ENCODE data around the gene VPS50. TPM values are rescaled to one million over a fixed set of nuclear protein-coding genes. Genes with fewer than 3 reads are reported as not detected.

The VPS50 gene
- total RNA-seq, 1 donor = 34.4 TPM

DNA sequence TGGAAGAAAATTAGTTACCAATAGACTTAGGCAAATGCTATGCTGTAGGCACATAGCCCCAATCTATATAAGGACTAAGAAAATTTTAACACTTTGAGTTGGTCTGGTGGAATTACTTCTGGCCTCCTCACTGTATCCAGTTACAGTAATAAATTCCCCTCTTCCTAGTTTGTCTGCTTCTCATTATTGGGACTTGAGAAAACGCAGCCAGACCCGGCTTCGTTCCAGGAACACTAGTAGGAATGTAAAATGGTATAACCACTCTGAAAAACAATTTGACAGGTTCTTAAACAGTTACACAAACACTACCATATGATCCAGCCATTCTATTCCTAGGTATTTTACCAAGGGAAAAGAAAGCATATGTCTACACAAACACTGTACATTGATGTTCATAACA lies 150.2 kb downstream of the VPS50 start:
- Histone ChIP-seq H3K4me3 (ENCODE audit: insufficient read depth, low read length) (no peak overlapping the region), H3K4me2 (ENCODE audit: insufficient read depth, low read length) (no peak overlapping the region), H3K4me1 (ENCODE audit: insufficient read depth, low read length) (no peaks in the 10 kb centered on the region), H4K20me1 (ENCODE audit: insufficient read depth, low read length) (no peaks in the 10 kb centered on the region), H3K79me2 (ENCODE audit: insufficient read depth, low read length) (no peaks in the 10 kb centered on the region), H3K27ac (ENCODE audit: low read depth, low read length) (no peak overlapping the region), H3K27me3 (ENCODE audit: insufficient read depth, low read length) (peaks cover 17% of the 10 kb centered on the region), H3K36me3 (ENCODE audit: insufficient read depth, low read length) (no peaks in the 10 kb centered on the region), H2AFZ (ENCODE audit: low read length) (no peak overlapping the region), H3K9me3 (ENCODE audit: low read depth, low read length) (no peaks in the 10 kb centered on the region)
- TF ChIP-seq, protein P1, sequence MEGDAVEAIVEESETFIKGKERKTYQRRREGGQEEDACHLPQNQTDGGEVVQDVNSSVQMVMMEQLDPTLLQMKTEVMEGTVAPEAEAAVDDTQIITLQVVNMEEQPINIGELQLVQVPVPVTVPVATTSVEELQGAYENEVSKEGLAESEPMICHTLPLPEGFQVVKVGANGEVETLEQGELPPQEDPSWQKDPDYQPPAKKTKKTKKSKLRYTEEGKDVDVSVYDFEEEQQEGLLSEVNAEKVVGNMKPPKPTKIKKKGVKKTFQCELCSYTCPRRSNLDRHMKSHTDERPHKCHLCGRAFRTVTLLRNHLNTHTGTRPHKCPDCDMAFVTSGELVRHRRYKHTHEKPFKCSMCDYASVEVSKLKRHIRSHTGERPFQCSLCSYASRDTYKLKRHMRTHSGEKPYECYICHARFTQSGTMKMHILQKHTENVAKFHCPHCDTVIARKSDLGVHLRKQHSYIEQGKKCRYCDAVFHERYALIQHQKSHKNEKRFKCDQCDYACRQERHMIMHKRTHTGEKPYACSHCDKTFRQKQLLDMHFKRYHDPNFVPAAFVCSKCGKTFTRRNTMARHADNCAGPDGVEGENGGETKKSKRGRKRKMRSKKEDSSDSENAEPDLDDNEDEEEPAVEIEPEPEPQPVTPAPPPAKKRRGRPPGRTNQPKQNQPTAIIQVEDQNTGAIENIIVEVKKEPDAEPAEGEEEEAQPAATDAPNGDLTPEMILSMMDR (IDR thresholded peaks at IDR 0.05; ENCODE audit: extremely low read depth, low read depth, low read length) = no peak
- no peak for DNase-seq (ENCODE audit: insufficient read length, low spot score, missing footprints)

DNA sequence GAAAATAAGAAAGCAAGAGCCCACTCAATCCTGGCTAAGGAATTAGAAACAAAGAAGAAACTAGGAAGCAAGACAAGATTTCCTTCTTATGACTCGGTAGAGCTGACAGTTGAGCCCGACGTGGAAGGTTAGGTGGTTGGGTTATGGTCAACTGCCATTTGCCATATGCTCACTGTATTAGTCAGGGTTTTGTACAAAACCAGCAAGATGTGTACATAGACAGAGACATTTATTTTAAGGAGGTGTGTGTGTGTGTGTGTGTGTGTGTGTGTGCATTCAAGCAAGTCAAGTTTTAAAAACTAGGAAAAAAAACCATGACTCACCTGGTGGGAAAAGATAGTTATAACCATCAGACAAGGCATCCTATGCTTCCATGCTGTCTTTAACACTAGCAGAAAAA lies 158.5 kb downstream of the VPS50 start:
- Histone ChIP-seq H3K36me3 (ENCODE audit: insufficient read depth, low read length) (no peaks in the 10 kb centered on the region), H2AFZ (ENCODE audit: low read length) (no peak overlapping the region), H3K9me3 (ENCODE audit: low read depth, low read length) (no peaks in the 10 kb centered on the region), H3K27me3 (ENCODE audit: insufficient read depth, low read length) (peaks cover 15% of the 10 kb centered on the region), H3K79me2 (ENCODE audit: insufficient read depth, low read length) (no peaks in the 10 kb centered on the region), H3K4me1 (ENCODE audit: insufficient read depth, low read length) (no peaks in the 10 kb centered on the region), H4K20me1 (ENCODE audit: insufficient read depth, low read length) (no peaks in the 10 kb centered on the region), H3K4me3 (ENCODE audit: insufficient read depth, low read length) (no peak overlapping the region), H3K27ac (ENCODE audit: low read depth, low read length) (no peak overlapping the region), H3K4me2 (ENCODE audit: insufficient read depth, low read length) (no peak overlapping the region)
- DNase-seq (ENCODE audit: insufficient read length, low spot score, missing footprints) = no peak
- TF ChIP-seq, protein P1 (IDR thresholded peaks at IDR 0.05; ENCODE audit: extremely low read depth, low read depth, low read length) = no peak

DNA sequence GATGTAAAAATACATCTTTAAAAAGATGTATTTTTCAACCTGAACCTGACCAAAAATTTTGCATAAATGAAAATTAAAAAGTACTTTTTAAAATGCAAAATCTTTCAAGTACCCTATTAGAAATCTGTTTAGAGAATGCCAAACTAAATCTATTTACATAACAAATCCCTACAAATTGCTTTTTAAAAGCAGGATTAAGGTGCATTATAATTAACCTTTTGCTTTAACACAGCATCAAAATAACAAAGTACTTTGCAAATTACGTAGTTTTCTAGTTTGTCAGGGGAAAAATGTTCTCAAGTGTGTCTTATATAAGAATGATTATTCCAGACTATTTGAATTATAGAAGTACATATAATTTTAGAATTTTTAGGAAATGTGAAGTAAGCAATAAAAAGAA lies 160.8 kb downstream of the VPS50 start:
- no peaks in the 10 kb centered on the region for H3K9me3 ChIP-seq (ENCODE audit: low read depth, low read length)
- H2AFZ ChIP-seq (ENCODE audit: low read length) = no peak overlapping the region
- H3K27me3 ChIP-seq (ENCODE audit: insufficient read depth, low read length) = peaks cover 11% of the 10 kb centered on the region
- H3K79me2 ChIP-seq (ENCODE audit: insufficient read depth, low read length) = no peaks in the 10 kb centered on the region
- H3K4me2 ChIP-seq (ENCODE audit: insufficient read depth, low read length) = no peak overlapping the region
- no peak overlapping the region for H3K27ac ChIP-seq (ENCODE audit: low read depth, low read length)
- H3K36me3 ChIP-seq (ENCODE audit: insufficient read depth, low read length) = no peaks in the 10 kb centered on the region
- no peak for DNase-seq (ENCODE audit: insufficient read length, low spot score, missing footprints)
- no peak overlapping the region for H3K4me3 ChIP-seq (ENCODE audit: insufficient read depth, low read length)
- no peaks in the 10 kb centered on the region for H3K4me1 ChIP-seq (ENCODE audit: insufficient read depth, low read length)
- TF ChIP-seq, protein P1 (IDR thresholded peaks at IDR 0.05; ENCODE audit: extremely low read depth, low read depth, low read length) = no peak
- no peaks in the 10 kb centered on the region for H4K20me1 ChIP-seq (ENCODE audit: insufficient read depth, low read length)

DNA sequence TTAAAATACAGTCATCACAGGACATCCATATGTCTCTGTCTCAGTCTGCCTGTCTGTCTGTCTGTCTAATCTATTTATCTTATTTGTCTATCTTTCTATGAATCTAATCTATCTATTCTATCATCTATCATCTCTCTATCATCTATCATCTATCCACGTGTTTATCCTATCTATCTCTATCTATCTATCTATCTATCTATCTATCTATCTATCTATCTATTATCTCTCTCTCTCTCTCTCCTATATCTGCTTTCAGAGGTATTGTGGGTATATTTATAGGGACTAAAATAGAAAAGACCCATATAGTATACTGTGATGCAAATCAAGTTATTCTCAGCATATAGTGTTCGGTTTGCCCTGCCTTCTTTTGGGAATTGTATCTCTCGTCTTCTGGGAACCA lies 167.5 kb downstream of the VPS50 start:
- Histone ChIP-seq H3K9me3 (ENCODE audit: low read depth, low read length) (no peaks in the 10 kb centered on the region), H2AFZ (ENCODE audit: low read length) (no peak overlapping the region), H3K79me2 (ENCODE audit: insufficient read depth, low read length) (no peaks in the 10 kb centered on the region), H3K4me1 (ENCODE audit: insufficient read depth, low read length) (no peaks in the 10 kb centered on the region), H3K27ac (ENCODE audit: low read depth, low read length) (no peak overlapping the region), H3K4me3 (ENCODE audit: insufficient read depth, low read length) (no peak overlapping the region), H3K4me2 (ENCODE audit: insufficient read depth, low read length) (no peak overlapping the region), H4K20me1 (ENCODE audit: insufficient read depth, low read length) (no peaks in the 10 kb centered on the region), H3K27me3 (ENCODE audit: insufficient read depth, low read length) (peaks cover 8% of the 10 kb centered on the region), H3K36me3 (ENCODE audit: insufficient read depth, low read length) (no peaks in the 10 kb centered on the region)
- DNase-seq (ENCODE audit: insufficient read length, low spot score, missing footprints) = no peak
- TF ChIP-seq, protein P1 (IDR thresholded peaks at IDR 0.05; ENCODE audit: extremely low read depth, low read depth, low read length) = no peak
